GM18505 (cell line): ENCODE results near the gene MINDY3.
"Not testable (repeated sequence)": the region's sequence is repeated elsewhere in the genome, so short reads cannot be mapped to it uniquely, and the experiment has no call there.

Experiments used
- ATAC-seq: cut with Tn5 transposase; IDR thresholded peaks from one replicate; pipeline ENCODE4 v1.9.1; 2021; ENCODE audit not compliant: unreplicated experiment
- POLR2A ChIP-seq: IDR thresholded peaks from 4 replicates; pipeline ENCODE4 v1.6.1; 2011; ENCODE audit warnings: borderline replicate concordance; ENCODE audit not compliant: insufficient read depth, insufficient read length; ENCODE audit errors: extremely low read depth

Gene MINDY3

GRCh38 chr10:15859906-15860691 lies at the start of gene MINDY3:
Gene MINDY3 (minus strand): TSS chr10:15860507. CDS start chr10:15860299, 208 bp downstream.
- peak; percentile 78 for TF ChIP-seq POLR2A
- ATAC-seq = peak; percentile 93

- no peak for TF ChIP-seq POLR2A
- ATAC-seq = no peak
Observed at GRCh38 chr10:15901889-15902288, 41.6 kb upstream of the MINDY3 start.

GRCh38 chr10:15898046-15898445 lies 37.7 kb upstream of the MINDY3 start:
- no peak for TF ChIP-seq POLR2A
- no peak for ATAC-seq

GRCh38 chr10:15897287-15897686 lies 37.0 kb upstream of the MINDY3 start:
- no peak for TF ChIP-seq POLR2A

GRCh38 chr10:15896654-15897053 lies 36.3 kb upstream of the MINDY3 start:
- ATAC-seq = no peak
- TF ChIP-seq POLR2A = no peak

More at GRCh38 chr10:15897287-15897686, 37.0 kb upstream of the MINDY3 start:
- ATAC-seq = no peak

GRCh38 chr10:15884447-15884846 lies 24.1 kb upstream of the MINDY3 start:
- no peak for ATAC-seq
- TF ChIP-seq POLR2A = no peak

- TF ChIP-seq POLR2A = no peak
- ATAC-seq = no peak
Observed at GRCh38 chr10:15881542-15881941, 21.2 kb upstream of the MINDY3 start.

- no peak for TF ChIP-seq POLR2A
- no peak for ATAC-seq
Observed at GRCh38 chr10:15879663-15880062, 19.4 kb upstream of the MINDY3 start.

- no peak for TF ChIP-seq POLR2A
- no peak for ATAC-seq
Observed at GRCh38 chr10:15879058-15879457, 18.8 kb upstream of the MINDY3 start.

GRCh38 chr10:15877836-15878576 lies 17.7 kb upstream of the MINDY3 start:
- no peak for TF ChIP-seq POLR2A
- ATAC-seq = no peak

GRCh38 chr10:15876274-15876673 lies 16.0 kb upstream of the MINDY3 start:
- ATAC-seq = not testable (repeated sequence)

- ATAC-seq = not testable (repeated sequence)
Observed at GRCh38 chr10:15872645-15873044, 12.3 kb upstream of the MINDY3 start.

- ATAC-seq = no peak
- no peak for TF ChIP-seq POLR2A
Observed at GRCh38 chr10:15871823-15872222, 11.5 kb upstream of the MINDY3 start.

- TF ChIP-seq POLR2A = no peak
Observed at GRCh38 chr10:15869935-15870334, 9.6 kb upstream of the MINDY3 start.

More at GRCh38 chr10:15869935-15870334, 9.6 kb upstream of the MINDY3 start:
- ATAC-seq = no peak
